Stimulated activated CD4-positive, alpha-beta T cell treated with anti-CD3 and anti-CD28 coated beads, TNF-alpha, amount 100 ng/mL, for 1 hour (primary cell): Measurements from ENCODE around the gene GPR87.

Source experiments
- DNase-seq, 3 donors: peaks; one replicate each; pipeline ENCODE4 v3.0.0-alpha.2; 2020; ENCODE audit warnings: low read depth in 3 of 3, low spot score in 1 of 3

The GPR87 gene, protein sequence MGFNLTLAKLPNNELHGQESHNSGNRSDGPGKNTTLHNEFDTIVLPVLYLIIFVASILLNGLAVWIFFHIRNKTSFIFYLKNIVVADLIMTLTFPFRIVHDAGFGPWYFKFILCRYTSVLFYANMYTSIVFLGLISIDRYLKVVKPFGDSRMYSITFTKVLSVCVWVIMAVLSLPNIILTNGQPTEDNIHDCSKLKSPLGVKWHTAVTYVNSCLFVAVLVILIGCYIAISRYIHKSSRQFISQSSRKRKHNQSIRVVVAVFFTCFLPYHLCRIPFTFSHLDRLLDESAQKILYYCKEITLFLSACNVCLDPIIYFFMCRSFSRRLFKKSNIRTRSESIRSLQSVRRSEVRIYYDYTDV

GRCh38 chr3:151316267-151316991 lies at the start of gene GPR87:
TSS of gene GPR87 (minus strand) at chr3:151316820. CDS start at chr3:151300100, 16,720 bp downstream.
- DNase-seq: no peak

GRCh38 chr3:151362751-151363174 lies 46.1 kb upstream of the GPR87 start:
- no peak for DNase-seq

DNA sequence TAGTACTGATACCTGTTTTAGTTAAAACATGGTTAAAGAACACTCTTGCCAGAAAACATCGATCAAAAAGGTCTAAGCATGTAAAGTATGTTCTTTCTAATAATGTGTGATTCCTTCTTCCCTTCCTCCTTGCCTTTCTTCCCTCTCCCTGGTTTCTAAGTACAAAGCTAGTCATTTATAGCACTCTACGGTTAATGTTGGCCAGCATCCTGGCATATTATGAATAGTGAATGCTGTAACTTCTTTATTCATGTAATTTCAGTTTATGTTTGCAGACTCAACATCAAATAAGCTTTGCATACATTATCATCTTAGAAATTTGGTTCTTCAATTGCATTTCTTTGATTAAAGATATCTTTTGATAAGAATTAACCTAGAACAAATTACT lies 40.8 kb upstream of the GPR87 start:
- no peak for DNase-seq

- no peak for DNase-seq
These were observed 40.3 kb upstream of the GPR87 start for GRCh38 chr3:151356794-151357462.

GRCh38 chr3:151351648-151352047 lies 35.0 kb upstream of the GPR87 start:
- no peak for DNase-seq

DNA sequence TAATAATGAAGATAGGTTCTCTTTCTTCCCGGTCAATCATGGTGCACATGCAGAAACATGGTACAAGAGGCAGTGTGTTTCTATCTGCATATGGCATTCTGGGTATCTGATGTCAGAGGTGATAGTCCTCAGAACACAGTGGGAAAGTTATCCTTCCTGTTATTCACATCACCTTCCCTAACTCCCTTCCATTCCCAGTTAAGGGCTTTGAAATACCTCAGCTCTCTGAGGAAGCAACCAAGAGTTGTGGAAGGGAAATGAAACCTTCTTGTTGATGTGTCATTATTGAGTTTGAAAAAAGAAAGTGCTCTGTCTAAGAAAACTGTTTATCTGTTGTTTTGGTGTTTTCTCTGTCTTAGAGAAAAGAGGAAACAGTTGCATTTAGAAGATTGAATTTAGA lies 34.6 kb upstream of the GPR87 start:
- no peak for DNase-seq

DNA sequence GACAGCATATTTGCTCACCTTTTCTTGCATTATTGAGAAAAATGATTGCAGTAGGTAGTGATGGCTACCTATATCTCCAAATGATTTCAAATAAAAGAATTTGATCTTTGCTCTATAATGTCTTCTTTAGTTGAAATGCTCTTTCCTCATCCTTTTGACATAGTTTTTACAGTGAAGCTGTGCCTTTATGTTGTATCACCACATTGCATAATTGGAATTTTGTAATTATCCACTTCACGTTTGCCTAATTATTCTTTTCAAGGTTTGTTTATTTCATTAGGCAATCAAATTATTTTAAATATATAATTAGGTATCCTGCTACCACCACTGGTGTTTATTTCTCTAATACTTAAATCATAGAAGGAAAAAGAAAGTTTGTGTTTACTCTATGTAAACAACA lies 34.0 kb upstream of the GPR87 start:
- DNase-seq: no peak

- no peak for DNase-seq
These were observed 30.8 kb upstream of the GPR87 start for GRCh38 chr3:151347432-151347831.

DNA sequence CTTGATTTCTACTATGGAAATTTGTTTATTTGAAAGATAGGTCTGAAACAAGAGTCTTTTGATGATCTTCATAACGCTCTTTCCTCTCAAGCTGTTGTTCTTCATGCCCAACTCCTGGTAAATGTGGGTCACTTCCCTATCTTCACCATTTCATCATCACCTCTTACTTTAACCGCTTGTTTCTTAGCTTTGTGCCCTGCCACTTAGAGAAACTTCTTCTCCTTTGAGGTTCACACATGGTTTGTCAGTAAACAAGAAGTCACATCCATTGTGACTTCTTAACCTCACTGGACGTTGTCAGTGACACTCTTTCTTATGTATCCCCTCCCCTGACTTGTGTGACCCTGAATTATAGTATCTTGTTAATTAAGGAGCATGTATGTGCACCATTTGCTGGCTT lies 29.7 kb upstream of the GPR87 start:
- DNase-seq: no peak

DNA sequence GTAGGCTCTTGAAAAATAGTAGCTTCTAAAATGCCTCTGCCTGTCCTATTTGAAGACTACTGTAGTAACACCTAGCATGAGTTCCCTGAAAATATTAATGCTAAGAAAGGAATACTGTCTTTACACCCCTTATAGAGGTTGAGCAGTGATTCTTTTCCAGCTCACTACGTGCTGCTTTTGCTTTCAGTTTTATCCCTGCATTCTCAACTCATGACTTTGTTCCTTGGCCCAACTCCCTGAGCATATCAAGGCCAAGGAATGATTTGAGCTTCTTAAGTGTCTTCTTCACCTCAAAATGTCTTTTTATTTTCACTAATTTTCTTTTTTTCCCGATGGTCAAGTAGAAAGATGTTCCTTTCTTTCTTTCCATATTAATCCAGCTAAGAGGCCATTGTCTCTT lies 29.2 kb upstream of the GPR87 start:
- DNase-seq: no peak

GRCh38 chr3:151331696-151332095 lies 15.1 kb upstream of the GPR87 start:
- DNase-seq: no peak

- no peak for DNase-seq
These were observed 14.3 kb upstream of the GPR87 start for GRCh38 chr3:151330899-151331298.

GRCh38 chr3:151330379-151330778 lies 13.8 kb upstream of the GPR87 start:
- DNase-seq: no peak

DNA sequence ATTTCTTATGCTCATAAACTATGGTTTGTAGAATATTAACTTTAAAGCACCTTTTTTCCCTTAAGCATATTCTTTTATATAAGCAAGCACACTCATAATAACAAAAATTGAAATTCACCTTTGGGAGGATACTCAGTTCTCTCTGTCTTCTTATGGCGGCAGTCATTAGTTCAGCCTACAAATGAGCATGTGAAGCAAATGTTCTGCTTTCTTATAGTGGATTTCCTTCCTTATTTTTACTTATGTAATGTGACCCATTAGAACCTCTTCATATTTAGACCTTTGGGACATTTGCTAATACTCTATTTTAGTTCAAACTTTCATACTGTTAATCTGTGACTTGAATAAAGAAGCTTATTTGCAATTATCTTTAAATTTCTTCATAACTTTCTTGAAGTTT lies 12.7 kb upstream of the GPR87 start, which contains the start of gene P2RY13:
TSS of gene P2RY13 (minus strand) at position 187 of the 400 bp plus-strand sequence. CDS start at position 166, 21 bp downstream.
- DNase-seq: no peak

GRCh38 chr3:151328298-151328995 lies 11.8 kb upstream of the GPR87 start:
- DNase-seq: no peak

GRCh38 chr3:151327571-151328198 lies 11.1 kb upstream of the GPR87 start:
- DNase-seq: no peak

DNA sequence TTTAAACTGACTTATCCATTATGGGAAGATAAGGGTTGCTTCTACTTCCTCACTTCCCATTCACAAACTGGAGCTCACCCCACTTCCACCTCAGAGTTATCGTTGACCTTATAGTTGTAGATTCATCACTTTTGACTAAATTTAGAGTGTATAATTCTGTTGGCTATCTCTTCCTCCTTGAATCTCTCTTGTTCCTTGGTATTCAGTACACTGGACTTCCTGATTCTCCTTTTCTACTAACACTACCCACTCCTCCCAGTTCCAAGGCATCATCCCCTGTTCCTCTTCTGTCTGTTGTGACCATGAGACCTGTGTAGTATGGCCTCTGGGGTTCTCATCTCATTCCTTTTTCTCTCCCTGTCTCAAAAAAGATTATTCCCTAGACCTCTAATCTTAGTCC lies 5.9 kb upstream of the GPR87 start:
- DNase-seq: no peak

DNA sequence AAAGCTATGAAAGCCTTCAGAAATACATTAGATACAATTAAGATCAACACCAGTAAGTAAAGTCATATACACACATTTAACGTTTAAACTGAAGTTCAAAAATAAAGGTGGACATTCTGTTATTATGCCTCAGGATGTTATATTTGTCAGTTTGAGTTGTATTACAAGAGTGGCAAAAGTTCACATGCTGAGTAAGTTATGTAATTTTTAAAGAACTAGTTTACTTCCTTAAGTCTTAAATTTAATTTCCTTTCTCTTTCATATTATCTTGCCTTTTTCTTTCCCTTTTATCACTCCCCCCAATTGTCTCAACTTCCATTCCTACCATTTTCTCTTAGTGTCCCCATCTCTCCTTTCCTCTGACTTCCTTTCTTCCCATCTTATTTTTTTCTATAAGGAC lies 4.9 kb upstream of the GPR87 start:
- no peak for DNase-seq

GRCh38 chr3:151320131-151320530 lies 3.5 kb upstream of the GPR87 start:
- no peak for DNase-seq

GRCh38 chr3:151319628-151320027 lies 3.0 kb upstream of the GPR87 start:
- no peak for DNase-seq

DNA sequence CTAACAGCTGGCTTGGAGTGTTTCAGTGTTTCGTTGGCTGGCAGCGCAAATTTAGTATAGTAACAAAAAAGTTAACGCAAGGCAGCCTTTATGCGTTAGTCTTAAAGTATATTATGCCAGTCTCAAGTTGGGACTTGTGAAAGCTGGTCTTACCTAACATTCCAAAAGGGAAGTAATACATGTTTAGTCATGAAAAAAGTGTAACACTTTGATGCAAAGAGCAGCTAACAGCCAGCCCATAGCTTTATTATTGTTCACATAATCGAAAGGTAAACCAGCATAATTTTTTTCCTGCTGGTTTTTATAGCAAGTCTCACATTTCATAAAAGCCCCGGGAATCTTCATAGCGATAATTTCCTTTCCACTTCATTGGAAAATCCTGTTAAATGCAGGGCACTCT lies 2.4 kb upstream of the GPR87 start:
- no peak for DNase-seq
